GM12878 (cell line): ENCODE data around the gene NPAS1. TPM values are rescaled to one million over a fixed set of nuclear protein-coding genes. Genes with fewer than 3 reads are reported as not detected.
A peak's percentile ranks its signal among the peaks of the same experiment; 100 is the strongest.

ENCODE experiments used
- ATAC-seq: fragments of 200-7000 bp; cut with Tn5 transposase; 3 replicates; pipeline ENCODE4 v1.9.1; 2020; ENCODE audit warnings: mild to moderate bottlenecking, moderate library complexity
- BruUV-seq: library from RNA; stranded (reverse); fragments of 400-500 nt; replicated peaks from 2 replicates; lab custom pipeline; 2021; lab: Mats Ljungman, UMichigan
- CTCF ChIA-PET: fragments of 300-600 bp; sonication (Branson Sonifier 250); formaldehyde crosslinking; extraction: SDS; loops from one replicate; lab custom pipeline; 2021; ENCODE audit warnings: inconsistent platforms; lab: Yijun Ruan, JAX
- POLR2A ChIA-PET: fragments of 350-600 bp; formaldehyde crosslinking; extraction: SDS; loops from one replicate; lab custom pipeline; 2021; ENCODE audit warnings: inconsistent platforms; lab: Charles Lee
- RAD21 ChIA-PET: fragments of 300-600 bp; sonication (Branson Sonifier 250); formaldehyde crosslinking; loops from one replicate; lab custom pipeline; 2023; ENCODE audit warnings: antibody characterized with exemption; ENCODE audit not compliant: unreplicated experiment; lab: Charles Lee
- SMC1A ChIA-PET: fragments of 300-600 bp; sonication (Branson Sonifier 250); formaldehyde crosslinking; loops from one replicate; lab custom pipeline; 2023; ENCODE audit not compliant: unreplicated experiment, uncharacterized antibody; lab: Charles Lee
- DNase-seq: peaks from one replicate; pipeline ENCODE4 v3.0.0-alpha.2; 2011; ENCODE audit warnings: low read depth, low spot score
- FAIRE-seq: peaks from 3 replicates; lab custom pipeline; 2011; peaks lifted over from hg19 to GRCh38; lab: Jason Lieb, UNC
- H2AFZ ChIP-seq: 2 replicates; pipeline ENCODE4 v1.6.0; 2011; ENCODE audit warnings: low read depth, low read length, control low read depth; ENCODE audit not compliant: control insufficient read depth
- H3K27ac ChIP-seq: 2 replicates; pipeline ENCODE4 v1.5.1; 2011; ENCODE audit warnings: control low read depth; ENCODE audit not compliant: control insufficient read depth, insufficient read depth
- H3K27me3 ChIP-seq, 2 experiments: replicated peaks in 1 of 2; 2 replicates each; pipeline versions ENCODE4 v1.6.0 to v1.6.1; 2011; ENCODE audit warnings: low read length in 1 of 2; ENCODE audit not compliant: control insufficient read depth in 2 of 2, insufficient read depth in 2 of 2
- H3K36me3 ChIP-seq, 2 experiments: 2 replicates each; pipeline ENCODE4 v1.5.1; 2011; ENCODE audit warnings: low read length in 1 of 2; ENCODE audit not compliant: control insufficient read depth in 2 of 2, insufficient read depth in 2 of 2
- H3K4me1 ChIP-seq: 2 replicates; pipeline ENCODE4 v1.6.1; 2011; ENCODE audit warnings: mild to moderate bottlenecking, low read length, moderate library complexity, mixed read lengths; ENCODE audit not compliant: control insufficient read depth, insufficient read depth
- H3K4me2 ChIP-seq: 2 replicates; pipeline ENCODE4 v1.6.0; 2011; ENCODE audit warnings: control low read depth; ENCODE audit not compliant: control insufficient read depth, insufficient read depth
- H3K4me3 ChIP-seq: fragments of 200-600 bp; sonication (generic); 2 replicates; pipeline ENCODE4 v1.5.1; 2016
- H3K79me2 ChIP-seq: 2 replicates; pipeline ENCODE4 v1.6.0; 2011; ENCODE audit warnings: low read length; ENCODE audit not compliant: control insufficient read depth, insufficient read depth
- H3K9ac ChIP-seq: 2 replicates; pipeline ENCODE4 v1.8.0; 2011; ENCODE audit warnings: low read length, control low read depth, mixed read lengths; ENCODE audit not compliant: control insufficient read depth, insufficient read depth
- H3K9me3 ChIP-seq: replicated peaks from 3 replicates; pipeline ENCODE4 v1.5.1; 2011; ENCODE audit warnings: mild to moderate bottlenecking, low read length; ENCODE audit not compliant: control insufficient read depth, insufficient read depth
- H4K20me1 ChIP-seq: 2 replicates; pipeline ENCODE4 v1.6.0; 2011; ENCODE audit not compliant: control insufficient read depth, insufficient read depth
- BCL3 ChIP-seq: IDR thresholded peaks from 2 replicates; pipeline ENCODE4 v1.6.1; 2011; ENCODE audit warnings: borderline replicate concordance, low read depth, mild to moderate bottlenecking, moderate library complexity, low read length; ENCODE audit not compliant: insufficient read depth, poor library complexity, severe bottlenecking
- E4F1 ChIP-seq: fragments of 450-650 bp; IDR thresholded peaks from 2 replicates; pipeline ENCODE4 v1.6.1; 2018; ENCODE audit warnings: borderline replicate concordance, mild to moderate bottlenecking; ENCODE audit not compliant: partially characterized antibody
- MLLT1 ChIP-seq: fragments of 450-650 bp; IDR thresholded peaks from 2 replicates; pipeline ENCODE4 v1.6.1; 2016; ENCODE audit warnings: mild to moderate bottlenecking
- NFYB ChIP-seq: IDR thresholded peaks from 2 replicates; pipeline ENCODE4 v1.6.1; 2011; ENCODE audit warnings: low read depth, mild to moderate bottlenecking, low read length, improper control_type of control experiment, moderate library complexity; ENCODE audit not compliant: insufficient read depth
- PKNOX1 ChIP-seq: fragments of 450-650 bp; IDR thresholded peaks from 2 replicates; pipeline ENCODE4 v1.6.1; 2016; ENCODE audit warnings: mild to moderate bottlenecking
- SKIL ChIP-seq: fragments of 450-650 bp; IDR thresholded peaks from 2 replicates; pipeline ENCODE4 v1.6.1; 2017; ENCODE audit warnings: mild to moderate bottlenecking, low read depth, inconsistent platforms; ENCODE audit not compliant: poor library complexity, severe bottlenecking
- SREBF2 ChIP-seq: IDR thresholded peaks from 2 replicates; pipeline ENCODE4 v1.6.1; 2012; ENCODE audit warnings: mild to moderate bottlenecking, low read length
- ZNF207 ChIP-seq: fragments of 450-650 bp; IDR thresholded peaks from 2 replicates; pipeline ENCODE4 v1.6.1; 2014; ENCODE audit warnings: antibody characterized with exemption, mild to moderate bottlenecking, borderline replicate concordance
- WGBS: methylation state at CpG from one replicate; pipeline ENCODE4 v1.1.6; 2016; ENCODE audit warnings: low lambda C conversion rate; ENCODE audit not compliant: insufficient replicate concordance, insufficient coverage; ENCODE audit errors: missing lambda C conversion rate; 5-methylcytosine and 5-hydroxymethylcytosine counted together
- in situ Hi-C: fragments of 300-500 bp; cut with MboI; formaldehyde crosslinking; loops from 9 replicates; pipeline ENCODE4 v1.14.3; 2018; ENCODE audit warnings: mixed read lengths
- intact Hi-C: fragments of 100-400 bp; cut with micrococcal nuclease; formaldehyde crosslinking; loops from one replicate; pipeline ENCODE4 v1.14.2; 2022; ENCODE audit not compliant: unreplicated experiment
- polyA plus RNA-seq, 11 experiments: library from polyadenylated mRNA; depleted of rRNA in 4 of 11; unstranded in 6 of 11; stranded (reverse) in 5 of 11; fragments of >200 nt; fragmentation: Nextera tagmentation in 4 of 11; fragmentation: Illumina TruSeq in 1 of 11; extraction: Ambion mirVana in 4 of 11; extraction: Trizol in 1 of 11; gene quantifications; 1 replicate in 1 of 11; 2 replicates in 10 of 11; pipeline versions ENCODE4 v1.2.1 to v1.2.3, GENCODE V29; 2011 to 2016; ENCODE audit warnings: inconsistent platforms in 2 of 11, missing spikeins in 2 of 11, low read depth in 1 of 11
- total RNA-seq, 4 experiments: library from RNA; depleted of rRNA in 3 of 4; stranded (reverse); fragments of >200 nt in 3 of 4; fragmentation: Illumina TruSeq in 1 of 4; extraction: Trizol in 1 of 4; gene quantifications; 2 replicates each; pipeline versions ENCODE4 v1.2.1 to v1.2.3, GENCODE V29; 2013 to 2021

The NPAS1 gene
- total and polyA plus RNA-seq, 10 of the 15 experiments (the other 5 are each of a cell fraction or from before 2014, with no cell fraction given), result 0.14 to 0.72 (median 0.28) TPM; not detected in 3

- intact Hi-C loops, result no loop called here
- Histone ChIP-seq H3K79me2 (peaks cover 2% of the 10 kb centered on the region), H3K9me3 (no peaks in the 10 kb centered on the region), H4K20me1 (no peaks in the 10 kb centered on the region), H3K4me1 (0 out of 2 replicates have a peak, but pooled peaks cover 5% of the 10 kb centered on the region), H3K36me3 (no peaks in the 10 kb centered on the region), H3K4me2 (peak overlapping the region; percentile 53), H2AFZ (peak overlapping the region; percentile 95; the same call in 1 of the 2 replicates), H3K27me3 (no peaks in the 10 kb centered on the region), H3K4me3 (peak overlapping the region; percentile 92), H3K27ac (no peak overlapping the region), H3K9ac (no peak overlapping the region)
- ChIA-PET RAD21 (interaction anchor here (0.8 to 1.2 kb wide), 4 partner anchors 11 to 197 kb away, joined by 3 to 6 read pairs (median 4); partner anchors contain the start of gene ZC3H4), SMC1A (interaction anchor here (0.6 to 1.2 kb wide), 3 partner anchors 10 to 66 kb away, joined by 3 to 6 read pairs (median 4); partner anchors contain the start of gene ZC3H4), CTCF (interaction anchor here (0.6 to 1.2 kb wide), 10 partner anchors 9 to 301 kb away, joined by 3 to 6 read pairs (median 4); partner anchors contain the start of genes CCDC9 and ZC3H4), POLR2A (interaction anchor here (0.5 to 1.4 kb wide), 5 partner anchors 12 to 215 kb away, joined by 3 to 10 read pairs (median 4); partner anchors contain the start of genes CCDC9 and ZC3H4)
- no peak for FAIRE-seq
- no TSS peak for BruUV-seq
- DNase-seq, result no peak
- no peak for ATAC-seq
- in situ Hi-C loops, result no loop called here
- 91% methylated on average over 13 of the region's 13 CpGs for WGBS
- TF ChIP-seq E4F1, result no peak
- no peak for TF ChIP-seq BCL3
- TF ChIP-seq PKNOX1, result no peak
- TF ChIP-seq ZNF207, result no peak
- no peak for TF ChIP-seq SKIL
- TF ChIP-seq SREBF2, result no peak
- TF ChIP-seq MLLT1, result no peak
- no peak for TF ChIP-seq NFYB
These were observed 27.7 kb downstream of the NPAS1 start for GRCh38 chr19:47047272-47047762.
